ENCODE results near the gene KRAS.

Gene KRAS

DNA sequence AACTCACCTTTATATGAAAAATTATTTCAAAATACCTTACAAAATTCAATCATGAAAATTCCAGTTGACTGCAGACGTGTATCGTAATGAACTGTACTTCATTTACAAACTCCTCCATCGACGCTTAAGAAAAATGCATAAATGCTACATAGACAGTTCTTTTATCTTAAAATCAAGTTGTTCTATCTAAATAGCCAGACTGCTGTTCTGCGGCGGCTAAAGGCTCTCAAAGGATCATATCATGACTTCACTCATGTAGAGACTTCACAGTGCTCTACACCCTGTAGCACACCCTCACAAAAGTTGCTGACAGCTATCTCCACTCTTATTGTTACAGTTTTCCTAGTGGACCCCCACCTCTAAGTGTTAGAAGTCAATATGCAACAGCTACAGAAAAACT, 5.2 kb downstream of the KRAS start:
- TF ChIP-seq, protein P1, sequence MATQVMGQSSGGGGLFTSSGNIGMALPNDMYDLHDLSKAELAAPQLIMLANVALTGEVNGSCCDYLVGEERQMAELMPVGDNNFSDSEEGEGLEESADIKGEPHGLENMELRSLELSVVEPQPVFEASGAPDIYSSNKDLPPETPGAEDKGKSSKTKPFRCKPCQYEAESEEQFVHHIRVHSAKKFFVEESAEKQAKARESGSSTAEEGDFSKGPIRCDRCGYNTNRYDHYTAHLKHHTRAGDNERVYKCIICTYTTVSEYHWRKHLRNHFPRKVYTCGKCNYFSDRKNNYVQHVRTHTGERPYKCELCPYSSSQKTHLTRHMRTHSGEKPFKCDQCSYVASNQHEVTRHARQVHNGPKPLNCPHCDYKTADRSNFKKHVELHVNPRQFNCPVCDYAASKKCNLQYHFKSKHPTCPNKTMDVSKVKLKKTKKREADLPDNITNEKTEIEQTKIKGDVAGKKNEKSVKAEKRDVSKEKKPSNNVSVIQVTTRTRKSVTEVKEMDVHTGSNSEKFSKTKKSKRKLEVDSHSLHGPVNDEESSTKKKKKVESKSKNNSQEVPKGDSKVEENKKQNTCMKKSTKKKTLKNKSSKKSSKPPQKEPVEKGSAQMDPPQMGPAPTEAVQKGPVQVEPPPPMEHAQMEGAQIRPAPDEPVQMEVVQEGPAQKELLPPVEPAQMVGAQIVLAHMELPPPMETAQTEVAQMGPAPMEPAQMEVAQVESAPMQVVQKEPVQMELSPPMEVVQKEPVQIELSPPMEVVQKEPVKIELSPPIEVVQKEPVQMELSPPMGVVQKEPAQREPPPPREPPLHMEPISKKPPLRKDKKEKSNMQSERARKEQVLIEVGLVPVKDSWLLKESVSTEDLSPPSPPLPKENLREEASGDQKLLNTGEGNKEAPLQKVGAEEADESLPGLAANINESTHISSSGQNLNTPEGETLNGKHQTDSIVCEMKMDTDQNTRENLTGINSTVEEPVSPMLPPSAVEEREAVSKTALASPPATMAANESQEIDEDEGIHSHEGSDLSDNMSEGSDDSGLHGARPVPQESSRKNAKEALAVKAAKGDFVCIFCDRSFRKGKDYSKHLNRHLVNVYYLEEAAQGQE (IDR thresholded peaks at IDR 0.05; ENCODE audit: insufficient read depth in 1 of 2, low read depth in 2 of 2, low read length in 2 of 2) = no peak
- TF ChIP-seq TAF1 (IDR thresholded peaks at IDR 0.05; ENCODE audit: borderline replicate concordance, insufficient read depth, low read length) = no peak
- no peak for TF ChIP-seq SIN3A (IDR thresholded peaks at IDR 0.05; ENCODE audit: borderline replicate concordance, insufficient read depth, low read length)
- TF ChIP-seq POLR2AphosphoS5 (IDR thresholded peaks at IDR 0.05; ENCODE audit: low read depth, low read length) = no peak
- no peak for TF ChIP-seq FOXP2 (optimal IDR thresholded peaks at IDR 0.05; ENCODE audit: borderline replicate concordance, extremely low read depth, extremely low read length, insufficient read depth)

DNA sequence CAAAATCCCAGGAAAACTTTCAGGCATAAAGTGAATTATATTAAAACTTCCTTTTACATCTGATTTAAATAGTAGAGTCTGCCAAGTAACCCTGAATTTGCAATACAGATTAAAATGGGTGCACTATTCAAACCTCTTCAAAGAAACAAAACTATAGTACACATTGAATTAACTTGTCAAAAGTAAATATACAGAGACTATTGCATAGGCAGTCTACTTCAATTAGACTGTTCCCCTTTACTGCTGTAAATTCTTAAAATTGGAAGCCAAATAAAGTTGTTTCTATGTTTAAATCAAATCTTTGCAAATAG, 7.1 kb downstream of the KRAS start:
- no peak for TF ChIP-seq TAF1 (IDR thresholded peaks at IDR 0.05; ENCODE audit: borderline replicate concordance, insufficient read depth, low read length)
- no peak for TF ChIP-seq SIN3A (IDR thresholded peaks at IDR 0.05; ENCODE audit: borderline replicate concordance, insufficient read depth, low read length)
- no peak for TF ChIP-seq POLR2AphosphoS5 (IDR thresholded peaks at IDR 0.05; ENCODE audit: low read depth, low read length)

DNA sequence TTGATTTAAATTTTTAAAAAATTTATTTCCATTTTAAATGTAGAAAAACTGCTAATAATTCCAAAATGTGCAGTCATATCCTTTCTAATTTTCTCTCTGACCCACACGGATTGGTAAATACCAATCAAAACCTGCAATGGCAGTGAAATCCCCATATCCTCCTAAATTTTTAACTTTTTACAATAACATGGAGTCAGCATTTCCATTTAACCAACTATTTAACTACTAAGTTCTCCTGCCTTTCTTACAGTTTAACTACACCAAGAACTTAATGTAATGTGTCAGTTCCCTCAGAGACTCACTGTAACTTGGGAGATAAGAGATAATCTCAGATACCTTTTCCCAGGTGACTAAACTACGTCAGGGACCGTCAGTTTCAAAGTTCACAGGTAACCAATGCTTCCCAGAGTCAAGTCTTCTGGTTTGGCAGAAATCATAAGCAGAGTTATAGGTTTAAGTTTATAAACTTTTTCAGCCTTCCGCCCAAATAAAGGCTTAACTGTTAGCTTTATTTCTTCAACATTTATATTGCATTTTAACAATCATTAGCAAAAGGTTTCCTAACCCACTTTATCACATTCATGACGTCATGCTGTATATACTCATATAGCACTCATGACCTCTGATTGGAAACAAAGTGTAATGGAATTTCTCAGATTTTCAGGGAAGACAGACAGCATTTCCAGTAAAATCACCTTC, 7.6 kb downstream of the KRAS start:
- TF ChIP-seq, protein P1 (IDR thresholded peaks at IDR 0.05; ENCODE audit: insufficient read depth in 1 of 2, low read depth in 2 of 2, low read length in 2 of 2) = no peak
- TF ChIP-seq FOXP2 (optimal IDR thresholded peaks at IDR 0.05; ENCODE audit: borderline replicate concordance, extremely low read depth, extremely low read length, insufficient read depth) = no peak
- TF ChIP-seq TAF1 (IDR thresholded peaks at IDR 0.05; ENCODE audit: borderline replicate concordance, insufficient read depth, low read length) = no peak
- TF ChIP-seq POLR2AphosphoS5 (IDR thresholded peaks at IDR 0.05; ENCODE audit: low read depth, low read length) = no peak
- no peak for TF ChIP-seq SIN3A (IDR thresholded peaks at IDR 0.05; ENCODE audit: borderline replicate concordance, insufficient read depth, low read length)

DNA sequence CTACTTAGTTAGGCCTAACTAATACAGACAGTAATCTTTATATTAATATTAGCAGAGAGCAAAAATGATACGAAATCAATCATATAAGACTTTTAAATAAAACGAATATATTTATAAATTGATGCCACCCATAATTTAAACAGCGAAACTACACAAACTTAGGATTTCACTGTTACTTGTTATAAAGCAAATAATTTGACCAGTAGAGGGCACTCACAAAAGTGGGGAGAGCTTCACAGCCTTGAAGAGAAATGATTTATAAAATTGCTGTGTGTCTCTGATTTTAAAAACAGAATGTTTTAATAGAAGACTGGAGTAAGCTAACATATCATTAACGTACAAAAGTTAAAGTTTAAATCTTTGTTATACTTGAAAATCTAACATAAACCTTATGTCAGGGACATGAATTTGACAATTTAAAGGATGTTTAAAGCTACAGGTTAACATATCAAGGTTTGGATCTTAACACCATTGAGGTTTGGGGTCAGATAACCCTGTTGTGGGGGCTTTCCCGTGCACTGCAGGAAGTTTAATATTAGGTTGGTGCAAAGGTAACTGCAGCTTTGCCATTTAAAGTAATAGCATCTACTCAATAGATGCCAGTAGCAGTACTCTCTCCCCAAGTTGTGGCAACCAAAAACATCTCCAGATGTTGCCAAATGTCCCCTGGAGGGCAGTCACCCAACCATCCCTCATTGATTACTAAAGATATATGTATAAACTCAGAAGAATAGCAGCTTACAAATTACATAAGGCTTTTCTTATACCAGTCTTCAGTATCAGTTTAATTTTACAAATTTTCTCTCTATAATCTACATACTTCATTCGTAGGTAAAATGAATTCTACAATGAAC, 9.3 kb downstream of the KRAS start:
- no peak for TF ChIP-seq SIN3A (IDR thresholded peaks at IDR 0.05; ENCODE audit: borderline replicate concordance, insufficient read depth, low read length)

DNA sequence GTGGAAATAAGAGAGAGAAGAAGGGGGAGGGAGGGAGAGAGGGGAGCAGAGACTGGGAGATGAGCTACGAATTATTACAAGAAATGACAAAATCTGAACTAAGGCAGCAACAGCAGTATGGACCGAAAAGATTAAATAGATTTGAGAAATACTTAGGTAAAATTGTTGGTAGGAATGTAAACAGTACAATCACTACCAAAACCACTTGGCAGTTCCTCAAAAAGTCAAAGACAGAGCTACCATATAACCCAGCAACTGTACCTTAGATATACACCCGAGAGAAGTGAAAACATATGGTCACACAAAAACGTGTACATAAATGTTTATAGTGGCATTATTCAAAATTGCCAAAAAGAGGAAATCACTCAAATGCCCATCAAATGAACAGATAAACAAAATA, 14.1 kb downstream of the KRAS start:
- no peak for TF ChIP-seq FOXP2 (optimal IDR thresholded peaks at IDR 0.05; ENCODE audit: borderline replicate concordance, extremely low read depth, extremely low read length, insufficient read depth)
- no peak for TF ChIP-seq TAF1 (IDR thresholded peaks at IDR 0.05; ENCODE audit: borderline replicate concordance, insufficient read depth, low read length)
- TF ChIP-seq, protein P1 (IDR thresholded peaks at IDR 0.05; ENCODE audit: insufficient read depth in 1 of 2, low read depth in 2 of 2, low read length in 2 of 2) = no peak
- TF ChIP-seq POLR2AphosphoS5 (IDR thresholded peaks at IDR 0.05; ENCODE audit: low read depth, low read length) = no peak
- TF ChIP-seq SIN3A (IDR thresholded peaks at IDR 0.05; ENCODE audit: borderline replicate concordance, insufficient read depth, low read length) = no peak

DNA sequence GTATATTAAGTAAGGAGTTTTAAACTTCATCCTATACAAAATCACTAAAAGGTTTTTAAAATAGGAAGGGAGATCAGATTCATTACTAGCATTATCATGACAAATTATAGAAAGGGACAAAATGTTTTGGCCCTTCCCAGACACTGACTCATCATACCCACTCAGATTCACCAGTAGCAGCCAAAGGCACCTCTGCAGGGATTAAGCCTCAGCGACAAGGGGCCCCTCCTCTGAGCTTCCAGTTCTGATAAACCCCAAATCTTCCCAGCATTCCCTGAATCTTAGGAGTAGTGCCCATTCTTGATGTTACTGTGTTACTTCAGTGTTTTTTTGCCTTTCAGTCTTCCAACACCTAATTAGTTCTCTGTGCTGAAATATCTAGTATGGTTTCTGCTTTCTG, 14.5 kb downstream of the KRAS start:
- TF ChIP-seq POLR2AphosphoS5 (IDR thresholded peaks at IDR 0.05; ENCODE audit: low read depth, low read length) (no peak), TAF1 (IDR thresholded peaks at IDR 0.05; ENCODE audit: borderline replicate concordance, insufficient read depth, low read length) (no peak), FOXP2 (optimal IDR thresholded peaks at IDR 0.05; ENCODE audit: borderline replicate concordance, extremely low read depth, extremely low read length, insufficient read depth) (no peak), SIN3A (IDR thresholded peaks at IDR 0.05; ENCODE audit: borderline replicate concordance, insufficient read depth, low read length) (no peak)
- TF ChIP-seq, protein P1 (IDR thresholded peaks at IDR 0.05; ENCODE audit: insufficient read depth in 1 of 2, low read depth in 2 of 2, low read length in 2 of 2) = no peak

Measured in PFSK-1 (cell line).